Measurements from ENCODE around the gene KIF19. TPM values are rescaled to one million over a fixed set of nuclear protein-coding genes. Genes with fewer than 3 reads are reported as not detected.

KIF19 gene
- total RNA-seq, 2 experiments from 2014 or later: 3.5 to 3.8 TPM

GRCh38 chr17:74307984-74308773 is 17.8 kb upstream of the KIF19 start:
- H3K36me3 Mint-ChIP-seq (ENCODE audit: low read depth): no peaks in the 10 kb centered on the region
- H3K9me3 Mint-ChIP-seq: peaks cover 7% of the 10 kb centered on the region
- H3K27me3 Mint-ChIP-seq: peaks cover 4% of the 10 kb centered on the region
- POLR2A ChIA-PET: no interaction called here
- no peak overlapping the region for H3K4me3 Mint-ChIP-seq
- CTCF ChIA-PET: interaction anchor here (0.8 to 1.6 kb wide), 2 partner anchors 45 to 183 kb away, joined by 3 to 5 read pairs; no protein-coding TSS in a partner anchor
- DNase-seq: no peak
- no peak overlapping the region for H3K27ac Mint-ChIP-seq
- peaks cover 24% of the 10 kb centered on the region for H3K4me1 Mint-ChIP-seq

GRCh38 chr17:74309902-74310301 is 16.1 kb upstream of the KIF19 start:
- peaks cover 4% of the 10 kb centered on the region for H3K27me3 Mint-ChIP-seq
- H3K9me3 Mint-ChIP-seq: peaks cover 7% of the 10 kb centered on the region
- H3K27ac Mint-ChIP-seq: no peak overlapping the region
- no peak overlapping the region for H3K4me3 Mint-ChIP-seq
- H3K36me3 Mint-ChIP-seq (ENCODE audit: low read depth): no peaks in the 10 kb centered on the region
- CTCF ChIA-PET: no interaction called here
- DNase-seq: no peak
- H3K4me1 Mint-ChIP-seq: peaks cover 24% of the 10 kb centered on the region
- POLR2A ChIA-PET: no interaction called here

GRCh38 chr17:74314877-74315276 is 11.1 kb upstream of the KIF19 start:
- H3K36me3 Mint-ChIP-seq (ENCODE audit: low read depth): no peaks in the 10 kb centered on the region
- no peak for DNase-seq
- ChIA-PET POLR2A (no interaction called here), CTCF (no interaction called here)
- H3K9me3 Mint-ChIP-seq: peaks cover 7% of the 10 kb centered on the region
- H3K4me3 Mint-ChIP-seq: no peak overlapping the region
- no peaks in the 10 kb centered on the region for H3K4me1 Mint-ChIP-seq
- H3K27me3 Mint-ChIP-seq: no peaks in the 10 kb centered on the region
- H3K27ac Mint-ChIP-seq: no peak overlapping the region

- H3K36me3 Mint-ChIP-seq (ENCODE audit: low read depth): no peaks in the 10 kb centered on the region
- no peaks in the 10 kb centered on the region for H3K4me1 Mint-ChIP-seq
- H3K27me3 Mint-ChIP-seq: peaks cover 10% of the 10 kb centered on the region
- CTCF ChIA-PET: no interaction called here
- H3K9me3 Mint-ChIP-seq: peaks cover 7% of the 10 kb centered on the region
- no peak for DNase-seq
- H3K27ac Mint-ChIP-seq: no peak overlapping the region
- POLR2A ChIA-PET: no interaction called here
- no peak overlapping the region for H3K4me3 Mint-ChIP-seq
These were observed 9.8 kb upstream of the KIF19 start for GRCh38 chr17:74316220-74316619.

GRCh38 chr17:74317071-74317470 is 9.0 kb upstream of the KIF19 start:
- no peaks in the 10 kb centered on the region for H3K4me1 Mint-ChIP-seq
- no peak overlapping the region for H3K4me3 Mint-ChIP-seq
- H3K27me3 Mint-ChIP-seq: peaks cover 16% of the 10 kb centered on the region
- CTCF ChIA-PET: interaction anchor here (1.8 kb wide), 1 partner anchor 11 kb away, joined by 5 read pairs; no protein-coding TSS in a partner anchor
- no peak for DNase-seq
- peaks cover 7% of the 10 kb centered on the region for H3K9me3 Mint-ChIP-seq
- no peak overlapping the region for H3K27ac Mint-ChIP-seq
- no peaks in the 10 kb centered on the region for H3K36me3 Mint-ChIP-seq (ENCODE audit: low read depth)
- POLR2A ChIA-PET: no interaction called here

GRCh38 chr17:74318391-74318790 is 7.6 kb upstream of the KIF19 start:
- no peak for DNase-seq
- CTCF ChIA-PET: interaction anchor here (1.8 kb wide), 1 partner anchor 12 kb away, joined by 5 read pairs; no protein-coding TSS in a partner anchor
- H3K4me3 Mint-ChIP-seq: no peak overlapping the region
- POLR2A ChIA-PET: no interaction called here
- no peaks in the 10 kb centered on the region for H3K4me1 Mint-ChIP-seq
- no peaks in the 10 kb centered on the region for H3K36me3 Mint-ChIP-seq (ENCODE audit: low read depth)
- peaks cover 21% of the 10 kb centered on the region for H3K27me3 Mint-ChIP-seq
- H3K9me3 Mint-ChIP-seq: no peaks in the 10 kb centered on the region
- no peak overlapping the region for H3K27ac Mint-ChIP-seq

GRCh38 chr17:74324521-74324920 is 1.5 kb upstream of the KIF19 start:
- Mint-ChIP-seq H3K4me3 (no peak overlapping the region), H3K27me3 (peaks cover 34% of the 10 kb centered on the region), H3K4me1 (peaks cover 35% of the 10 kb centered on the region), H3K9me3 (no peaks in the 10 kb centered on the region), H3K36me3 (ENCODE audit: low read depth) (peaks cover 4% of the 10 kb centered on the region), H3K27ac (no peak overlapping the region)
- POLR2A ChIA-PET: no interaction called here
- DNase-seq: no peak
- CTCF ChIA-PET: no interaction called here

- Mint-ChIP-seq H3K4me1 (peaks cover 41% of the 10 kb centered on the region), H3K27ac (no peak overlapping the region), H3K36me3 (ENCODE audit: low read depth) (peaks cover 5% of the 10 kb centered on the region), H3K27me3 (peaks cover 33% of the 10 kb centered on the region), H3K9me3 (no peaks in the 10 kb centered on the region), H3K4me3 (no peak overlapping the region)
- POLR2A ChIA-PET: no interaction called here
- no peak for DNase-seq
- CTCF ChIA-PET: no interaction called here
These were observed 667 bp upstream of the KIF19 start for GRCh38 chr17:74325376-74325742.

GRCh38 chr17:74326506-74326905 is 480 bp downstream of the KIF19 start:
- Mint-ChIP-seq H3K27ac (no peak overlapping the region), H3K36me3 (ENCODE audit: low read depth) (peaks cover 5% of the 10 kb centered on the region), H3K9me3 (no peaks in the 10 kb centered on the region), H3K27me3 (peaks cover 23% of the 10 kb centered on the region), H3K4me1 (peaks cover 41% of the 10 kb centered on the region), H3K4me3 (peak overlapping the region; percentile 38)
- POLR2A ChIA-PET: no interaction called here
- DNase-seq: no peak
- CTCF ChIA-PET: no interaction called here

- Mint-ChIP-seq H3K27me3 (peaks cover 13% of the 10 kb centered on the region), H3K4me3 (no peak overlapping the region), H3K36me3 (ENCODE audit: low read depth) (peaks cover 5% of the 10 kb centered on the region), H3K4me1 (peaks cover 41% of the 10 kb centered on the region), H3K27ac (peak overlapping the region; percentile 74), H3K9me3 (no peaks in the 10 kb centered on the region)
- POLR2A ChIA-PET: interaction anchor here (0.7 to 1.4 kb wide), 4 partner anchors 10 to 117 kb away, joined by 3 to 5 read pairs (median 4); no protein-coding TSS in a partner anchor
- CTCF ChIA-PET: interaction anchor here (0.7 to 1.6 kb wide), 7 partner anchors 18 to 125 kb away, joined by 3 to 6 read pairs (median 3); partner anchors contain the start of gene RPL38
- DNase-seq: no peak
These were observed 2.5 kb downstream of the KIF19 start for GRCh38 chr17:74328487-74328886.

- ChIA-PET CTCF (interaction anchor here (0.8 to 1.4 kb wide), 5 partner anchors 19 to 126 kb away, joined by 3 to 6 read pairs (median 3); partner anchors contain the start of gene RPL38), POLR2A (interaction anchor here (1.0 to 1.4 kb wide), 4 partner anchors 9 to 118 kb away, joined by 3 to 5 read pairs (median 4); no protein-coding TSS in a partner anchor)
- H3K36me3 Mint-ChIP-seq (ENCODE audit: low read depth): peaks cover 5% of the 10 kb centered on the region
- H3K27me3 Mint-ChIP-seq: peaks cover 10% of the 10 kb centered on the region
- no peak for DNase-seq
- no peaks in the 10 kb centered on the region for H3K9me3 Mint-ChIP-seq
- H3K4me3 Mint-ChIP-seq: no peak overlapping the region
- H3K27ac Mint-ChIP-seq: peak overlapping the region; percentile 74
- H3K4me1 Mint-ChIP-seq: peaks cover 41% of the 10 kb centered on the region
These were observed 3.4 kb downstream of the KIF19 start for GRCh38 chr17:74329378-74329777.

- peaks cover 1% of the 10 kb centered on the region for H3K27me3 Mint-ChIP-seq
- POLR2A ChIA-PET: no interaction called here
- H3K27ac Mint-ChIP-seq: no peak overlapping the region
These were observed 4.4 kb downstream of the KIF19 start for GRCh38 chr17:74330446-74330845.

GRCh38 chr17:74332017-74332650 is 6.1 kb downstream of the KIF19 start:
- Mint-ChIP-seq H3K27me3 (peaks cover 3% of the 10 kb centered on the region), H3K4me3 (no peak overlapping the region)

More at GRCh38 chr17:74330446-74330845, 4.4 kb downstream of the KIF19 start:
- CTCF ChIA-PET: interaction anchor here (0.9 to 1.3 kb wide), 4 partner anchors 15 to 38 kb away, joined by 3 to 4 read pairs (median 3); no protein-coding TSS in a partner anchor
- Mint-ChIP-seq H3K4me1 (peaks cover 41% of the 10 kb centered on the region), H3K9me3 (no peaks in the 10 kb centered on the region), H3K4me3 (no peak overlapping the region), H3K36me3 (ENCODE audit: low read depth) (peaks cover 5% of the 10 kb centered on the region)
- DNase-seq: no peak

More at GRCh38 chr17:74332017-74332650, 6.1 kb downstream of the KIF19 start:
- Mint-ChIP-seq H3K4me1 (peaks cover 31% of the 10 kb centered on the region), H3K36me3 (ENCODE audit: low read depth) (peaks cover 5% of the 10 kb centered on the region), H3K9me3 (no peaks in the 10 kb centered on the region), H3K27ac (no peak overlapping the region)
- ChIA-PET POLR2A (no interaction called here), CTCF (interaction anchor here (0.9 kb wide), 1 partner anchor 36 kb away, joined by 3 read pairs; the partner anchor contains the start of gene GPR142)
- DNase-seq: no peak
